ENCODE results near the gene ATG7.

The ATG7 gene

DNA sequence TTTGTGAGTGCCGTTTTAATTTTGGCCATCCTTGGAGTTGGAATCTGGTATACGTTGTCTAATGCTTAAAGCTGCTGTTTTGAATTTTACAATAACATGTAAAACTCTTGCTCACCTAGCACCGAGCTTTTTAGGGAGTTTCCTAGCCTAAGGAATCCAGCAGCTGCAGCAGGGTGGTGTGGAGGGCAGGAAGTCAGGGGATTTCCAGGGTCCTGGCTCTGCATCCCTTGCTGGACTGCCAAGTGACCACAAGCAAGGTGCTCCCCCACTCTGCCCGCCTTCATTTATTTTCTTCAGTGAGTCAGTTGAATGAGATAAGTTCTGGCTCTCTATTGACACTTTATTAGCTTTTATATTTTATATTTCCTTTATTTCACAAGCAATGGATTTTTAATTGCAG lies 113.7 kb downstream of the ATG7 start:
- DNase-seq (ENCODE audit: low read depth), result no peak
- no peak for TF ChIP-seq CTCF (IDR thresholded peaks at IDR 0.05; ENCODE audit: control insufficient read depth, extremely low read depth, insufficient read depth)

GRCh38 chr3:11386465-11387113 lies 114.4 kb downstream of the ATG7 start:
- H3K4me3 ChIP-seq (ENCODE audit: low read depth, low read length), result no peak overlapping the region
- TF ChIP-seq CTCF (IDR thresholded peaks at IDR 0.05; ENCODE audit: control insufficient read depth, extremely low read depth, insufficient read depth), result no peak
- peak; percentile 56 for DNase-seq (ENCODE audit: low read depth)

More for the DNA sequence above, 113.7 kb downstream of the ATG7 start:
- H3K4me3 ChIP-seq (ENCODE audit: low read depth, low read length), result no peak overlapping the region

GRCh38 chr3:11389386-11390268 lies 117.4 kb downstream of the ATG7 start:
- no peak for DNase-seq (ENCODE audit: low read depth)
- TF ChIP-seq CTCF (IDR thresholded peaks at IDR 0.05; ENCODE audit: control insufficient read depth, extremely low read depth, insufficient read depth), result no peak
- no peak overlapping the region for H3K4me3 ChIP-seq (ENCODE audit: low read depth, low read length)

DNA sequence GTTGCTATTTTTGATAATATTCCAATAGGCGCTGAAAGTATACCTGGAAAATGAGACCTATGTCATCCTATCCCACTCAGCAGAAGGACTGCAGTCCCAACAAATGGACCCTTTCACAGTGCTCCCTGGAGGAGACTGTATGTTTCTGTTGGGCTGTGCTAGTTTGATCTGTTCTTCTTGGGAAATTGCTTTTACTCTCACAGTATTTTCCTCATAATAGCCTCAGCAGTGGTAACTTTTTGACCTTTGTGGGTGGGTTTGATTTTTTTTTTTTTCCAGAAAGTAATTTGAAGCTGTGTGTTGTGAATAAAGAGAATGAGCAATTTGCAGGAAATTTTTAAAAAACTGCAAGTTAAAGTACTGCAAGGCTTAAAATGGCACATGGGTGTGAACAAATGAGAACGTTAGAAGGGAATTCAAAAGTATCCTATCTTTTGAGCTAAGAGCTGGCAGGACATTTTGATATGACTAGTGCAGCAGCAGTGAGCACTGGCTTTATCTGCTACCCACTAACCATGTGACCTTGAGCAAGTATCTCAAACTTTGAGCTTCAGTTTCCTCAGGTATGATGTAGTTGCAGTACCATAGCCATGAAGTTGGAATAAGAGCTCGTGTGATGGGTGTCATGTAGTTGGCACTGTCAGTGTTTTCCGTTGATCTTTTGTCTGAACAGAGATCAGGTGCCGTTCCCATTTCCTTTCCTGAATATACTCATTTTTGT lies 118.4 kb downstream of the ATG7 start:
- DNase-seq (ENCODE audit: low read depth), result no peak
- no peak overlapping the region for H3K4me3 ChIP-seq (ENCODE audit: low read depth, low read length)

DNA sequence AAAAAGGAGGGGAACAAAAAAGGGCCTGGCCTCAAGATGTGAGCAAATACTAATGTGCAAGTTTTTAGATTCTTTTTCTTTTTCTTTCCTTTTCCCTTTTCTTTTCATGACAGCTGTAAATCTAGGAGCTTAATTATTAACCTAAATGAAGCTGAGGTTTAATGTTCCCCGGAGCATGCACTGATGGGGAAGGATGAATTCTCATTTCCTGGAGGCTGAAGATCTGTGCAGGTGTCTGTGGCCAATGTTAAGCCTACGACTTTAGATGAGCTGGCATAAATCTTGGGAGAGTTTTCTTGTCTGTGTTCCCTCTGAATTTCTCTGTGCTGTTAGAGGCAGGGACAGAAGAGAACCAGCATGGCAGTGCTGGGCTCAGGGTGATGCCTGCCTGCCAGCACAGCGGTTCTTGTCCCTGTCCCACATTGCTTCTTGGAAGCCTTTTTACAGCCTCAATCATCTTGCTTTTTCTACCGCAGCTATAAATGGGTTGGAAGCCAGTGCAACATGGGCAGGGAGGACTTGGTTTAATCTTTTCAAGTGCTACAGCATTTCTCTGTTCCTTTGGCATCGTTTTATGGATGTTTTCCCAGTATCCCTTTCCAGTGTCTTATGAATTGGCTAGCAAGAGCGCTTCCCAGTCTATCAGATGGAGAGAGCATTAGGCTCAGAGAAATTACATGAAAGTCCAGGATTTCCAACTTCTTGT lies 119.1 kb downstream of the ATG7 start:
- TF ChIP-seq CTCF (IDR thresholded peaks at IDR 0.05; ENCODE audit: control insufficient read depth, extremely low read depth, insufficient read depth), result no peak
- DNase-seq (ENCODE audit: low read depth), result no peak
- H3K4me3 ChIP-seq (ENCODE audit: low read depth, low read length), result no peak overlapping the region

More for the DNA sequence above, 118.4 kb downstream of the ATG7 start:
- no peak for TF ChIP-seq CTCF (IDR thresholded peaks at IDR 0.05; ENCODE audit: control insufficient read depth, extremely low read depth, insufficient read depth)
